AG04450 (cell line): Measurements from ENCODE around the gene ERRFI1. TPM values are rescaled to one million over a fixed set of nuclear protein-coding genes. Genes with fewer than 3 reads are reported as not detected.

Source experiments
- CTCF ChIA-PET: fragments of 300-600, 350-600 bp; formaldehyde crosslinking; extraction: SDS; loops from one replicate; lab custom pipeline; 2022; ENCODE audit warnings: antibody characterized with exemption, inconsistent platforms; lab: Charles Lee
- POLR2A ChIA-PET: fragments of 350-600 bp; formaldehyde crosslinking; extraction: SDS; loops from one replicate; lab custom pipeline; 2021; ENCODE audit warnings: antibody characterized with exemption, inconsistent platforms; lab: Yijun Ruan, JAX
- DNase-seq: peaks from one replicate; pipeline ENCODE4 v3.0.0-alpha.2; 2011; ENCODE audit warnings: low read depth, low spot score
- H3K27ac ChIP-seq: one replicate; pipeline ENCODE4 v1.5.1; 2012; ENCODE audit warnings: low read depth, low read length, control low read depth
- H3K27me3 ChIP-seq: one replicate; pipeline ENCODE4 v1.6.0; 2012; ENCODE audit warnings: low read length; ENCODE audit not compliant: control insufficient read depth, insufficient read depth
- H3K4me3 ChIP-seq: 2 replicates; pipeline ENCODE4 v1.5.1; 2011; ENCODE audit warnings: mild to moderate bottlenecking, low read depth, low read length, control low read depth
- H3K9me3 ChIP-seq: 2 replicates; pipeline ENCODE4 v1.5.1; 2012; ENCODE audit warnings: low read length; ENCODE audit not compliant: control insufficient read depth, insufficient read depth
- polyA plus RNA-seq: library from polyadenylated mRNA; depleted of rRNA; stranded (reverse); fragments of >200 nt; gene quantifications from 2 replicates; pipeline ENCODE4 v1.2.3, GENCODE V29; 2011
- TF ChIP-seq, protein P1 (sequence below): IDR thresholded peaks from 2 replicates; pipeline ENCODE4 v1.5.1; 2011; ENCODE audit warnings: low read depth, low read length, control low read depth, inconsistent platforms

Gene ERRFI1
- polyA plus RNA-seq, 1 experiment = 105 TPM

GRCh38 chr1:8021676-8022266 lies 4.3 kb downstream of the ERRFI1 start:
- peak overlapping the region; percentile 5; the same call in 1 of the 2 replicates for H3K4me3 ChIP-seq
- H3K27me3 ChIP-seq = no peaks in the 10 kb centered on the region
- no peaks in the 10 kb centered on the region for H3K9me3 ChIP-seq
- CTCF ChIA-PET = interaction anchor here (5.0 kb wide), 1 partner anchor 293 kb away, joined by 58 read pairs; no protein-coding TSS in a partner anchor
- POLR2A ChIA-PET = no interaction called here
- DNase-seq = no peak
- no peak overlapping the region for H3K27ac ChIP-seq
- TF ChIP-seq, protein P1, sequence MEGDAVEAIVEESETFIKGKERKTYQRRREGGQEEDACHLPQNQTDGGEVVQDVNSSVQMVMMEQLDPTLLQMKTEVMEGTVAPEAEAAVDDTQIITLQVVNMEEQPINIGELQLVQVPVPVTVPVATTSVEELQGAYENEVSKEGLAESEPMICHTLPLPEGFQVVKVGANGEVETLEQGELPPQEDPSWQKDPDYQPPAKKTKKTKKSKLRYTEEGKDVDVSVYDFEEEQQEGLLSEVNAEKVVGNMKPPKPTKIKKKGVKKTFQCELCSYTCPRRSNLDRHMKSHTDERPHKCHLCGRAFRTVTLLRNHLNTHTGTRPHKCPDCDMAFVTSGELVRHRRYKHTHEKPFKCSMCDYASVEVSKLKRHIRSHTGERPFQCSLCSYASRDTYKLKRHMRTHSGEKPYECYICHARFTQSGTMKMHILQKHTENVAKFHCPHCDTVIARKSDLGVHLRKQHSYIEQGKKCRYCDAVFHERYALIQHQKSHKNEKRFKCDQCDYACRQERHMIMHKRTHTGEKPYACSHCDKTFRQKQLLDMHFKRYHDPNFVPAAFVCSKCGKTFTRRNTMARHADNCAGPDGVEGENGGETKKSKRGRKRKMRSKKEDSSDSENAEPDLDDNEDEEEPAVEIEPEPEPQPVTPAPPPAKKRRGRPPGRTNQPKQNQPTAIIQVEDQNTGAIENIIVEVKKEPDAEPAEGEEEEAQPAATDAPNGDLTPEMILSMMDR = no peak

DNA sequence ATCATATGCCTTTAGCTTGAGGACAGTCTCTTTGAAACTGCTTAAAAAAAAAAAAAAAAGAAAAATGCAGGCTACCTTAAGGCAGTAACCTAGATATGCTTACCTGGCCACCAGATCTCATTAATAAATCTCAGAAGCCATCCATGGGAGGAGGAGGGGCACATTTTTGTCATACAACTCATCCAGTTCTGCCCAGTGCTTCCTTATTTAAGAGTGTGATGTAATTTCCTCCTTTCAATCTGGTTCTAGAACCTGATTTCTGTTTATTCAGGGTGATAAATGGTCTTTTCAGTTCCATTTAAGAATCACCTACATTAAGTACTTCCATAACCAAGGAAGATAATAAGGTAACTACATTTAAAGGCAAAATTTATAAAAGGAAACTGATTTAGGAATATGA lies 6.1 kb downstream of the ERRFI1 start:
- TF ChIP-seq, protein P1 = no peak
- ChIA-PET POLR2A (no interaction called here), CTCF (interaction anchor here (0.8 to 6.9 kb wide), 5 partner anchors 11 to 330 kb away, joined by 3 to 68 read pairs (median 35); no protein-coding TSS in a partner anchor)
- Histone ChIP-seq H3K27ac (no peak overlapping the region), H3K4me3 (no peak overlapping the region), H3K9me3 (no peaks in the 10 kb centered on the region), H3K27me3 (no peaks in the 10 kb centered on the region)
- DNase-seq = no peak

DNA sequence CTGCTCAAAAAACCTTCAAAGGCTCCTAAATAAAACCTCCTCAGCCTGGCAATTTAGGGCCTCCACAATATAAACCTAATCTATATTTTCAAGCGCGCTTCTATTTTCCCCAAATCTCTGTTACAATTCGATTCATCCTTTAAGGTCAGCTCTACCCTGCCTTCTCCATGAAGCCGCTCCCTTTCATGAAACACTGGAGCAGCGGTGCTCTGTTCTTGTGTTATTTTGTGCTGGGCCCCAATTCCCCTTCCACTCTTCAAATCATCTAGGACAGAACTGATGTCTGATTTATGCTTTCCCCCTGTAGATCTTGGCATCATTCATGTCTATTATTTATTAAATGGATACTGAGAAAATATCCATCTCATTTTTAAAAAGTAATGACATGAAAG lies 6.9 kb downstream of the ERRFI1 start:
- DNase-seq = no peak
- POLR2A ChIA-PET = no interaction called here
- CTCF ChIA-PET = interaction anchor here (1.1 to 6.9 kb wide), 5 partner anchors 11 to 331 kb away, joined by 3 to 68 read pairs (median 35); no protein-coding TSS in a partner anchor
- Histone ChIP-seq H3K27me3 (no peaks in the 10 kb centered on the region), H3K9me3 (no peaks in the 10 kb centered on the region), H3K4me3 (no peak overlapping the region), H3K27ac (no peak overlapping the region)
- TF ChIP-seq, protein P1 = no peak

- Histone ChIP-seq H3K9me3 (no peaks in the 10 kb centered on the region), H3K4me3 (no peak overlapping the region), H3K27me3 (no peaks in the 10 kb centered on the region), H3K27ac (no peak overlapping the region)
- ChIA-PET CTCF (interaction anchor here (0.7 to 6.9 kb wide), 6 partner anchors 12 to 331 kb away, joined by 3 to 68 read pairs (median 20); no protein-coding TSS in a partner anchor), POLR2A (interaction anchor here (0.7 kb wide), 1 partner anchor 9 kb away, joined by 3 read pairs; no protein-coding TSS in a partner anchor)
- no peak for DNase-seq
- TF ChIP-seq, protein P1 = no peak
These were observed 7.4 kb downstream of the ERRFI1 start for GRCh38 chr1:8018492-8019228.
